Endodermal cell (in vitro differentiated cells): ENCODE measurements around the gene LRRC73. TPM values are rescaled to one million over a fixed set of nuclear protein-coding genes. Genes with fewer than 3 reads are reported as not detected.

Experiments used
- DNase-seq: peaks from one replicate; pipeline ENCODE4 v3.0.0-alpha.2; 2017
- H3K27ac ChIP-seq: 2 replicates; pipeline ENCODE4 v1.5.1; 2013; ENCODE audit warnings: mild to moderate bottlenecking, low read depth, low read length, moderate library complexity
- H3K27me3 ChIP-seq: 2 replicates; pipeline ENCODE4 v1.6.1; 2013; ENCODE audit warnings: mild to moderate bottlenecking, low read length, moderate library complexity; ENCODE audit not compliant: insufficient read depth, control insufficient read depth, poor library complexity, severe bottlenecking
- H3K36me3 ChIP-seq: 2 replicates; pipeline ENCODE4 v1.7.0; 2013; ENCODE audit warnings: mild to moderate bottlenecking, low read length, moderate library complexity; ENCODE audit not compliant: control insufficient read depth, insufficient read depth
- H3K4me1 ChIP-seq: one replicate; pipeline ENCODE4 v1.7.0; 2013; ENCODE audit warnings: low read length; ENCODE audit not compliant: control insufficient read depth, insufficient read depth
- H3K4me3 ChIP-seq: 2 replicates; pipeline ENCODE4 v1.5.1; 2013; ENCODE audit warnings: mild to moderate bottlenecking, low read length, moderate library complexity
- H3K9ac ChIP-seq: 2 replicates; pipeline ENCODE4 v1.6.1; 2013; ENCODE audit warnings: mild to moderate bottlenecking, low read length, moderate library complexity; ENCODE audit not compliant: poor library complexity, severe bottlenecking; ENCODE audit errors: extremely low read depth
- H3K9me3 ChIP-seq: 2 replicates; pipeline ENCODE4 v1.6.1; 2013; ENCODE audit warnings: mild to moderate bottlenecking, low read length, moderate library complexity; ENCODE audit not compliant: control insufficient read depth
- H3K27ac Mint-ChIP-seq: 2 replicates; pipeline ENCODE4 v1.8.0; 2020; ENCODE audit warnings: mixed read lengths
- H3K27me3 Mint-ChIP-seq: 2 replicates; pipeline ENCODE4 v1.8.0; 2021; ENCODE audit warnings: mild to moderate bottlenecking, mixed read lengths; ENCODE audit not compliant: insufficient read depth
- H3K36me3 Mint-ChIP-seq: 2 replicates; pipeline ENCODE4 v1.8.0; 2020; ENCODE audit warnings: low read depth, mixed read lengths
- H3K4me1 Mint-ChIP-seq: 2 replicates; pipeline ENCODE4 v1.8.0; 2020; ENCODE audit warnings: mixed read lengths
- H3K4me3 Mint-ChIP-seq: 2 replicates; pipeline ENCODE4 v1.8.0; 2020; ENCODE audit warnings: mild to moderate bottlenecking, moderate library complexity, mixed read lengths
- H3K9me3 Mint-ChIP-seq: 2 replicates; pipeline ENCODE4 v1.8.0; 2020; ENCODE audit warnings: mild to moderate bottlenecking, mixed read lengths
- CTCF ChIP-seq: fragments of 200-600 bp; sonication (generic); conservative IDR thresholded peaks from 2 replicates; pipeline ENCODE4 v1.5.0; 2021; ENCODE audit warnings: antibody characterized with exemption, mild to moderate bottlenecking
- WGBS, 2 experiments: methylation state at CpG; one replicate each; pipeline versions ENCODE4 v1.1.5 to v1.1.7; 2013; ENCODE audit warnings: missing lambda C conversion rate in 2 of 2, mixed read lengths in 1 of 2; ENCODE audit not compliant: insufficient coverage in 1 of 2, insufficient read length in 1 of 2; 5-methylcytosine and 5-hydroxymethylcytosine counted together
- total RNA-seq, 2 donors: library from RNA; stranded (reverse); fragmentation: NEBNext Ultra II Directional in 1 of 2; extraction: Animal tissue kit (Norgen Biotek cat#: 25700) in 1 of 2; gene quantifications; 2 replicates in 1 of 2; 3 replicates in 1 of 2; pipeline ENCODE4 v1.2.1, GENCODE V29; 2021

Gene LRRC73
- total RNA-seq, 2 donors from 2014 or later: 0.46 to 0.64 TPM

- peak within 1 kb of the TSS; percentile 70 for H3K27ac ChIP-seq
- peak within 1 kb of the TSS; percentile 100 for H3K4me3 ChIP-seq
- peak within 1 kb of the TSS; percentile 95 for H3K9ac ChIP-seq
- no peaks in the 10 kb centered on the region for H3K9me3 Mint-ChIP-seq
- no peaks in the 10 kb centered on the region for H3K27me3 ChIP-seq
- peaks cover 52% of the 10 kb centered on the region for H3K36me3 Mint-ChIP-seq
- H3K4me3 Mint-ChIP-seq: no peak within 1 kb of the TSS
- peak; percentile 98 for DNase-seq
- WGBS, 2 experiments: 0% methylated on average over 32 to 57 of the region's 57 CpGs
- peaks cover 6% of the 10 kb centered on the region for H3K4me1 ChIP-seq
- no peak for TF ChIP-seq CTCF
- H3K27ac Mint-ChIP-seq: no peak within 1 kb of the TSS
- peaks cover 65% of the 10 kb centered on the region for H3K36me3 ChIP-seq
- no peaks in the 10 kb centered on the region for H3K9me3 ChIP-seq
- H3K27me3 Mint-ChIP-seq: no peaks in the 10 kb centered on the region
- H3K4me1 Mint-ChIP-seq: peaks cover 11% of the 10 kb centered on the region
Measured at GRCh38 chr6:43516697-43517504, 6.8 kb upstream of the LRRC73 start, which contains the start of the genes POLR1C and YIPF3. TSS of gene POLR1C (plus strand) at chr6:43517089. CDS start at chr6:43517110, 21 bp downstream. TSS of gene YIPF3 (minus strand) at chr6:43516926. CDS start at chr6:43516807, 119 bp downstream.

GRCh38 chr6:43516367-43516696 lies 6.2 kb upstream of the LRRC73 start:
- Mint-ChIP-seq H3K4me3 (no peak overlapping the region), H3K9me3 (no peaks in the 10 kb centered on the region), H3K27me3 (no peaks in the 10 kb centered on the region), H3K36me3 (peaks cover 54% of the 10 kb centered on the region), H3K27ac (no peak overlapping the region), H3K4me1 (peaks cover 11% of the 10 kb centered on the region)
- Histone ChIP-seq H3K4me1 (peaks cover 6% of the 10 kb centered on the region), H3K27me3 (no peaks in the 10 kb centered on the region), H3K27ac (peak overlapping the region; percentile 70), H3K4me3 (peak overlapping the region; percentile 100), H3K36me3 (peaks cover 65% of the 10 kb centered on the region), H3K9ac (peak overlapping the region; percentile 95), H3K9me3 (no peaks in the 10 kb centered on the region)
- no peak for TF ChIP-seq CTCF
- 0 to 4% methylated on average over 6 to 10 of the region's 10 CpGs for WGBS, 2 experiments
- DNase-seq: no peak

GRCh38 chr6:43515808-43516207 lies 5.7 kb upstream of the LRRC73 start:
- Mint-ChIP-seq H3K27ac (no peak overlapping the region), H3K27me3 (no peaks in the 10 kb centered on the region), H3K9me3 (no peaks in the 10 kb centered on the region), H3K36me3 (peaks cover 50% of the 10 kb centered on the region), H3K4me3 (no peak overlapping the region), H3K4me1 (peaks cover 11% of the 10 kb centered on the region)
- Histone ChIP-seq H3K4me3 (peak overlapping the region; percentile 100), H3K4me1 (peaks cover 6% of the 10 kb centered on the region), H3K27ac (no peak overlapping the region), H3K9me3 (no peaks in the 10 kb centered on the region), H3K27me3 (no peaks in the 10 kb centered on the region), H3K36me3 (peaks cover 65% of the 10 kb centered on the region), H3K9ac (peak overlapping the region; percentile 95)
- WGBS, 2 experiments: 84 to 90% methylated on average over 9 of the region's 9 CpGs
- no peak for DNase-seq
- TF ChIP-seq CTCF: no peak
